Gastrocnemius medialis (tissue), 4 donors: ENCODE results near the gene VAC14.

ENCODE experiments used
- CTCF ChIP-seq, 5 experiments: fragments of 450-650 bp in 3 of 5; fragments of 200-600 bp in 2 of 5; sonication (generic) in 2 of 5; IDR thresholded peaks in 4 of 5; conservative IDR thresholded peaks in 1 of 5; 1 replicate in 4 of 5; 2 replicates in 1 of 5; pipeline ENCODE4 v1.5.1; 2016 to 2019; ENCODE audit warnings: antibody characterized with exemption in 5 of 5, mild to moderate bottlenecking in 3 of 5, moderate library complexity in 3 of 5
- POLR2A ChIP-seq, 2 donors: fragments of 450-650 bp; IDR thresholded peaks; one replicate each; pipeline ENCODE4 v1.6.1; 2017; ENCODE audit warnings: antibody characterized with exemption in 2 of 2, mild to moderate bottlenecking in 2 of 2, moderate library complexity in 2 of 2

GRCh38 chr16:70800311-70800710, 647 bp downstream of the VAC14 start:
- TF ChIP-seq CTCF (IDR thresholded peaks at IDR 0.05 in 4 of 5, conservative IDR thresholded peaks at IDR 0.05 in 1 of 5) (no peak), POLR2A (IDR thresholded peaks at IDR 0.05) (no peak)
